Esophagus squamous epithelium (tissue), 5 donors: ENCODE data around the gene FAM227B. TPM values are rescaled to one million over a fixed set of nuclear protein-coding genes. Genes with fewer than 3 reads are reported as not detected.
"Not testable (repeated sequence)": the region's sequence is repeated elsewhere in the genome, so short reads cannot be mapped to it uniquely, and the experiment has no call there.

Source experiments
- DNase-seq: peaks from one replicate; lab custom pipeline; 2025; lab: John Stamatoyannopoulos, UW
- H3K27ac ChIP-seq, 4 donors: fragments of 200-600 bp; sonication (generic); one replicate each; pipeline ENCODE4 v1.5.1; 2016 to 2019; ENCODE audit warnings: mild to moderate bottlenecking in 1 of 4
- H3K27me3 ChIP-seq, 4 donors: fragments of 200-600 bp; sonication (generic); 1 replicate in 3 of 4; 2 replicates in 1 of 4; pipeline versions ENCODE4 v1.5.1 to v1.6.0; 2017 to 2021; ENCODE audit warnings: antibody characterized with exemption in 1 of 4
- H3K36me3 ChIP-seq, 3 donors: fragments of 200-600 bp; sonication (generic); one replicate each; pipeline ENCODE4 v1.5.1; 2016 to 2019
- H3K4me1 ChIP-seq, 3 donors: fragments of 200-600 bp; sonication (generic); one replicate each; pipeline ENCODE4 v1.5.1; 2017 to 2019
- H3K4me3 ChIP-seq, 4 donors: fragments of 200-600 bp; sonication (generic); 1 replicate in 3 of 4; 2 replicates in 1 of 4; pipeline ENCODE4 v1.5.1; 2016 to 2019; ENCODE audit warnings: mild to moderate bottlenecking in 2 of 4, moderate library complexity in 1 of 4
- H3K9me3 ChIP-seq, 3 donors: fragments of 200-600 bp; sonication (generic); one replicate each; pipeline ENCODE4 v1.5.1; 2016 to 2019
- CTCF ChIP-seq, 6 experiments: fragments of 450-650 bp in 4 of 6; fragments of 200-600 bp in 2 of 6; sonication (generic) in 2 of 6; IDR thresholded peaks; one replicate each; pipeline ENCODE4 v1.5.1; 2016 to 2019; ENCODE audit warnings: antibody characterized with exemption in 6 of 6, mild to moderate bottlenecking in 4 of 6, moderate library complexity in 4 of 6
- POLR2A ChIP-seq, 4 donors: fragments of 450-650 bp; IDR thresholded peaks; one replicate each; pipeline ENCODE4 v1.6.1; 2017; ENCODE audit warnings: antibody characterized with exemption in 4 of 4, mild to moderate bottlenecking in 4 of 4, moderate library complexity in 3 of 4
- WGBS, 2 donors: methylation state at CpG; one replicate each; pipeline ENCODE4 v1.1.5; 2018; 5-methylcytosine and 5-hydroxymethylcytosine counted together
- intact Hi-C: fragments of 100-400 bp; cut with DNase I; formaldehyde crosslinking; loops from one replicate; pipeline ENCODE4 v1.15.0; 2022
- total RNA-seq, 4 donors: library from RNA; depleted of rRNA; stranded (reverse); fragments of >200 nt; gene quantifications; one replicate each; pipeline ENCODE4 v1.1.0, GENCODE V29; 2016
- donor health status: DM: yes; HTN: yes; CAD: no.

The FAM227B gene
- total RNA-seq, 4 donors from 2014 or later, result 0.80 to 4.4 (median 1.6) TPM

DNA sequence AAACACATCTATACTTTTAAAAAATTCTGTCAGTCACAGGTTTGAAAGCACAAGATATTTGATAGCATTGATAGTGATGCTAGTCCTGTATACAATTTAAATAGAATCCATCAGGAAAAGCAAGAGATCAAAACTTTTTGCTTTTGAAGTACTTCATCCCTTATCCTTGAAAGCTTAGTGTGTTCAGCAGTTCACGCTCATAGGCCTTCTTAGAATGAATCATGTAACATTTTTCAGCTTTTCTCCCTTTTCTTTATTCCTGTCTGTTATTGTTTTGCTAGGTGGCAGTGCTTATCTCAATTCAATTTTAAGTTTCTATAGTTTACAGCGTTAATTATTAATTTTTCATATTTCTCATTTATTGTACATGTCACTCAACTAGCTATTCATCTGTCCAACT is 128.5 kb downstream of the FAM227B start:
- Histone ChIP-seq H3K4me1 (no peaks in the 10 kb centered on the region), H3K27ac (no peak overlapping the region), H3K9me3 (no peaks in the 10 kb centered on the region), H3K4me3 (no peak overlapping the region), H3K27me3 (no peaks in the 10 kb centered on the region), H3K36me3 (no peaks in the 10 kb centered on the region)
- TF ChIP-seq POLR2A (IDR thresholded peaks at IDR 0.05) (no peak), CTCF (IDR thresholded peaks at IDR 0.05) (no peak)
- intact Hi-C loops, result no loop called here
- no peak for DNase-seq
- 81 to 83% methylated on average over 2 of the region's 2 CpGs for WGBS, 2 donors

DNA sequence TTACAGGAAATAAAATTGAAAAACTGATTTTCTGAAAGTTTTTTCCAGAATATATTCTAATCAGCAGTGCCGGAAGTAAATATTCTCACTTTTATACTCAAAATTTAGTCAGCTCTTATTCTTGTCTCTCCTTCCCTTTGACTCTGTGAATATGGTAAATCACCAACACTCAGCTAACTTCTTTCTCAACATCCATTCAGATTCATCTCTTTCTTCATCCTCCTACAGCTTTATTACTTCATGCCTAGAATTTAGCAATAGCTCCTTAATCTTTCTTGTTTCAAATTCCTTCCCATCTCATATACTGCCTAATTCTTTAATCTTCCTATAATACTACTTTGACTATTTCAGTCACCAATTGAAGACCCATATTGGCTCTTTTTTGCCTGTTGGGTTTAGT is 129.7 kb downstream of the FAM227B start:
- Histone ChIP-seq H3K36me3 (no peaks in the 10 kb centered on the region), H3K4me1 (no peaks in the 10 kb centered on the region), H3K27ac (no peak overlapping the region), H3K27me3 (no peaks in the 10 kb centered on the region), H3K9me3 (no peaks in the 10 kb centered on the region), H3K4me3 (no peak overlapping the region)
- TF ChIP-seq CTCF (IDR thresholded peaks at IDR 0.05), result no peak
- no peak for TF ChIP-seq POLR2A (IDR thresholded peaks at IDR 0.05)
- DNase-seq, result no peak
- intact Hi-C loops, result no loop called here
- WGBS, 2 donors, result 35 to 89% methylated on average over 1 of the region's 1 CpG

GRCh38 chr15:49485401-49485800 is 135.2 kb downstream of the FAM227B start:
- not testable (repeated sequence) for DNase-seq
- 15 to 21% methylated on average over 1 of the region's 1 CpG for WGBS, 2 donors

DNA sequence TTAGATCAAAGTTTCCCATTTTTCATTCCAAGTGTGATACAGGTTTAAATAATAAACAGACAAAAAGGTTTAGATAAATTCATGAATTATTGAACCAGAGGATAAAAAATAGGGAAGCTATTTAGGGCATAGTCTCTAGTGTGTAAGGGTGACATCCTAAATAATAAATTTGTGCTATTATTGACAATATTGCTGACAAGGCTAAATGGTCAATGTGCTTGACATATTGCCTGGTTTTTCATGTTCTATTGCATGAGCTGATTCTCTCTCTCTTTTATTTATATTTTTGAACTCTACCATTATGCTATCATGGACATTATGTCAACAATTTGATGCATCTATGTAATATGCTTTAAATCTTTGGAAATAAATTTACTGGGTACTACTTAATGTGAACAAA is 141.6 kb downstream of the FAM227B start:
- H3K27me3 ChIP-seq, H3K36me3 ChIP-seq, DNase-seq, H3K9me3 ChIP-seq, H3K4me3 ChIP-seq, H3K27ac ChIP-seq, intact Hi-C loops, H3K4me1 ChIP-seq: not testable (repeated sequence)

More at GRCh38 chr15:49485401-49485800, 135.2 kb downstream of the FAM227B start:
- H3K36me3 ChIP-seq, H3K27ac ChIP-seq, H3K4me1 ChIP-seq, intact Hi-C loops, H3K4me3 ChIP-seq, H3K27me3 ChIP-seq, H3K9me3 ChIP-seq: not testable (repeated sequence)

DNA sequence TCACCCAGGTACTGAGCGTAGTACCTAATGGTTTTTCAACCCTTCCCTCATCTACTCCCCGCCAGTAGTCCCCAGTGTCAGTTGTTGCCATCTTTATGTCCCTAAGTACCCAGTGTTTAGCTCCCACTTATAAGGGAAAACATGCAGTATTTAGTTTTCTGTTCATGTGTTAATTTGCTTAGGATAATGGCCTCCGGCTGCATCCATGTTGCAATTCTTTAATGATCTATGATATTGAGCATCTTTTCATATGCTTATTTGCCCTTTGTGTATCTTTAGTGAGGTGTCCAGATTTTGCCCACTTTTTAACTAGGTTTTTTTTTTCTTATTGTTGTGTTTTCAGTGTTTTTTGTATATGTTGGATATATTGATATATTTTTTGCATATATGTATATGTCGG is 142.6 kb downstream of the FAM227B start:
- H3K36me3 ChIP-seq, H3K4me1 ChIP-seq, H3K27ac ChIP-seq, H3K27me3 ChIP-seq, H3K9me3 ChIP-seq, intact Hi-C loops, DNase-seq, H3K4me3 ChIP-seq: not testable (repeated sequence)
- 66 to 93% methylated on average over 4 of the region's 4 CpGs for WGBS, 2 donors

DNA sequence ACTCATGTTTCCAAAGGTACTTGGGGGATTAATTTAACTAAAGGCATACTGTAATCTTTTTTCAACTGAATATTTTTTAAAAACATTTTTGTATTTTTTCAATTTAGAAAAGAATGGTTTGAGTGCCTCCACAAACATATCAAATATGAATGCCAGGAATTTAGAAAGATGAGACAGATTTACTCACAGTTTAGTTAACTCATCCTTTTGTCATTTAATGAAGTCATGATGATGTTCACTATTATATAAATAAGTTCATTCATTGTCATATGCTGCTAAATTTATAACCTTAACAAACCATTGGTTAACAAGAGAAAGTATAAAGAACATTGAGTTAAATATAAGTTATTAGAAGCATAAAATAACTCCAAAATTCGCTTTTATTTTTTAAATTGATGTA is 147.6 kb downstream of the FAM227B start:
- TF ChIP-seq POLR2A (IDR thresholded peaks at IDR 0.05) (no peak), CTCF (IDR thresholded peaks at IDR 0.05) (no peak)
- Histone ChIP-seq H3K27ac (no peak overlapping the region), H3K36me3 (no peaks in the 10 kb centered on the region), H3K4me1 (no peaks in the 10 kb centered on the region), H3K4me3 (no peak overlapping the region), H3K9me3 (no peaks in the 10 kb centered on the region), H3K27me3 (no peaks in the 10 kb centered on the region)
- intact Hi-C loops, result no loop called here
- 56 to 62% methylated on average over 1 of the region's 1 CpG for WGBS, 2 donors
- no peak for DNase-seq

DNA sequence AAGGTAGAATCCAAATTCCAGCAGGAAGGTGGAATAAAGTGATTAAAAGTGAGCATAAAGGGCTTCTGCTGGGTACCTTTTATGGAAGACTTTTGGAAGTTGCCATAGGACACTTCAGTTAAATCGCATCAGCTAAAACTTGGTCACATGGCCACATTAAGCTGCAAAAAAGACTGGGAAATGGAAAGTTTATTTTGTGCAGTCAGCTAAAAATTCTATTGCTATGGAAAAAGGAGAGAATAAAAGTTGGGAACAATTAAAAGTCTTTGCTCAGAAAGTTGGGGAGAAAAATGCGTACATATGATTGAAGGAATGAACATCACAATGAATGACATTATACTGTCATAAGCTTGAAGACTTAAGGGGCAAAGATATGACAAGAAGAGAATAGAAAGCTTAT is 148.3 kb downstream of the FAM227B start:
- intact Hi-C loops, result no loop called here
- H3K27me3 ChIP-seq, result no peaks in the 10 kb centered on the region

More for the DNA sequence above, 148.3 kb downstream of the FAM227B start:
- TF ChIP-seq POLR2A (IDR thresholded peaks at IDR 0.05) (no peak), CTCF (IDR thresholded peaks at IDR 0.05) (no peak)
- H3K4me3 ChIP-seq, result no peak overlapping the region
- no peaks in the 10 kb centered on the region for H3K9me3 ChIP-seq
- H3K27ac ChIP-seq, result no peak overlapping the region
- H3K4me1 ChIP-seq, result no peaks in the 10 kb centered on the region
- H3K36me3 ChIP-seq, result no peaks in the 10 kb centered on the region
- no peak for DNase-seq
- 76 to 95% methylated on average over 2 of the region's 2 CpGs for WGBS, 2 donors
